GM18526 (cell line): Measurements from ENCODE around the gene CDCA4.

ENCODE experiments used
- POLR2A ChIP-seq: IDR thresholded peaks from 3 replicates; pipeline ENCODE4 v1.6.1; 2011; ENCODE audit not compliant: insufficient read length; ENCODE audit errors: extremely low read depth

CDCA4 gene

GRCh38 chr14:104989236-104989950 lies 31.5 kb downstream of the CDCA4 start:
- no peak for TF ChIP-seq POLR2A

GRCh38 chr14:104986487-104987164 lies 34.3 kb downstream of the CDCA4 start:
- TF ChIP-seq POLR2A, result no peak

GRCh38 chr14:104985675-104986486 lies 35.0 kb downstream of the CDCA4 start, which contains the start of gene CLBA1:
CLBA1 (plus strand) TSS chr14:104985788; CDS start chr14:104986432, 644 bp downstream.
- no peak for TF ChIP-seq POLR2A

- no peak for TF ChIP-seq POLR2A
Measured at GRCh38 chr14:104984056-104984894, 36.6 kb downstream of the CDCA4 start.

- no peak for TF ChIP-seq POLR2A
Measured at GRCh38 chr14:104983231-104983721, 37.6 kb downstream of the CDCA4 start.

GRCh38 chr14:104982548-104983230 lies 38.2 kb downstream of the CDCA4 start:
- TF ChIP-seq POLR2A, result no peak

- TF ChIP-seq POLR2A, result no peak
Measured at GRCh38 chr14:104981699-104982541, 39.0 kb downstream of the CDCA4 start.

GRCh38 chr14:104980611-104981531 lies 40.0 kb downstream of the CDCA4 start:
- TF ChIP-seq POLR2A, result no peak

GRCh38 chr14:104979758-104980610 lies 40.9 kb downstream of the CDCA4 start:
- no peak for TF ChIP-seq POLR2A

- TF ChIP-seq POLR2A, result no peak
Measured at GRCh38 chr14:104978746-104979691, 41.9 kb downstream of the CDCA4 start.
